Glomerular visceral epithelial cell (primary cell): ENCODE measurements around the gene TOP1.

ENCODE experiments used
- DNase-seq: peaks from one replicate; pipeline ENCODE4 v3.0.0-alpha.2; 2016; ENCODE audit errors: extremely low spot score

TOP1 gene

GRCh38 chr20:41145317-41145716 lies 116.7 kb downstream of the TOP1 start:
- DNase-seq: no peak

DNA sequence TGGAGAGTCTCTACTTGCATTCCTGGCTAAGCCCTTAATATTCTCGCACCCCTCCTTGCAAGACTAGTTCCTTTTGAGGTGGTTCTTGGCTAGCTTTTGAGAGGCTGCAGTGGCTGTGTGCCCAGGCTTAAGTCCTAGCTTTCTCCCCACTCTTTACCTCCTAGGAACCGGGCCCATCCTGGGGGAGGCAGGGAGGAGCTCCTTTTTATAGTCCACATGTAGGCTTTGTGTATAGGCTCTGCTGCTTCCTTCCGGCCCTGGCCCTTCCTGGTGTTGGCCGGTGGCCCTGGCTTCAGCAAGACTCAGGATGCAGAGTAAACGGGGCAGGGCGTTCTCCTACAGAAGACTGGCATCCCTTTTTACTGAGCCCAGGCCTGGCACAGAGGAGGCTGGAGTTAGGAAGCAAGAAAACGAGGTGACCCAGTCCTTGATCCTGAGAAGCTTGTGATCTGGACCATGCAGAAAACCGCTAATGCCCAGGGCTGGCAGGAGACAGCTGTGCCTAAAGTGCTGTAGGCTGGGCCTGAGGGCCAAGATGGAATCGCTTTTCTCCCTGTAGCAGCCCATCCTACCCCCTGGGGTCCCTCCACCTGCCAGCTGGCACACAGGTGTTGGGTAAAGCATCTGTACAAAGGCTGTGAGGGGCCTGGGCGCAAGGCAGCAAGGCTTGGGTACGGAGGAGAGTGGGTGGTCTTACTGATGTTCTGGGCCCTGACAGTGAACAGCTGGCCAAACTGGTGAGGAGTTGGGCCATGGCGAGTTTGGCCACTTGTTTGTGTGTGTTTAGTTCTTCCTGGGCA lies 117.4 kb downstream of the TOP1 start:
- no peak for DNase-seq

- no peak for DNase-seq
Observed at GRCh38 chr20:41147767-41148191, 119.2 kb downstream of the TOP1 start.

GRCh38 chr20:41148942-41149341 lies 120.3 kb downstream of the TOP1 start:
- no peak for DNase-seq

DNA sequence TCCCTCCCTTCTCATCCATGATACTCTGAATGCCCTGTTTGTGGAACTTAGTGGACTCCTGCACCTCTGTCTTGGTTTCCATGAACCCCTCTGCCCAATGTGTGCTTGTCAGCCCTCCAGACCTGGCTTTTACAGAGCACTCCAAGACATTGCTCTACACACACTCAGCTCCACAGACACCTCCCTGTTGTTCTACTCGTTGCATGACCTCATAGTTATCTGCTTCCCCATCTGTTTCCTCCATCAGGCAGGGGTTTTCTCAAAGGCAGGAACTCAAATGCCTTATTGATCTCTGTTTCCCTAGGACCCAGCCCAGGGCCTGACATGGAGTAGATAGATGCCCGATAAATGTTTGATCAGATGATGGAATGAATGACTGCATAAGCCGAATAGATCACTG lies 122.0 kb downstream of the TOP1 start:
- no peak for DNase-seq

DNA sequence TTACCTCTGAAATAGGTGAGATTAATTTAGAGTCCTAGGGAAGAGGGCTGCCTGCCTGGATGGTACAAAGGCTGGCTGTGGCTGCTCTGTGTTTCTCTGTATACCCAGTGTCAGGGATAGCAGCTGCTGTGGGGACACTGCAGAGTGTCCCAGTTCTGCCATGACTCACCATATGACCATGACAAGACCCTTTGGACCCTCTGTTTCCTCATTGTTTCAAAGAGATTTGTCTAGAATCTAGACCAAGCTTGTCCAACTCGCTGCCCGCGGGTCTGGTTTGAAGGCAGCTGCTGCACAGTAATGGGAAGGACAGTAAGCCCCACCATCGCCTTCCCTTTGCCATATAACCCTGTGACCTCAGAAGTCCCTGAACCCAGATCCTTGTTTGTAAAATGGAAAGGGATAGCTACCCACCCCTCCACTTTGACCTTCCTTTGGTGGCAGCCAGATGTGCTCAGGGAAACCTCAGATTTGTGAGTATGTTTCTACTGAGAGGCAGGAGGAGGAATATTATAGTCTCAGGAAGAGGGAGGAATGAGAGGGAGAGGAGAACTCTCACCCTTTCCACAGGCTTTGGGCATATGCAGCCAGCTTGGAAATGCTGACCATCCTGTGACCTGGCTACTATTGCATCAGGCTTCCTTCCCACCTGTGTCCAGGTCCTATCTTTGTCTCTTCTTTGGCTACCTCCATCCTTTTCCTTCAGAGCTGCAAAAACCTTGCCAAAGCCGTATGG lies 122.7 kb downstream of the TOP1 start:
- DNase-seq: no peak

GRCh38 chr20:41152108-41152757 lies 123.6 kb downstream of the TOP1 start:
- no peak for DNase-seq

GRCh38 chr20:41154436-41155176 lies 126.0 kb downstream of the TOP1 start:
- no peak for DNase-seq

DNA sequence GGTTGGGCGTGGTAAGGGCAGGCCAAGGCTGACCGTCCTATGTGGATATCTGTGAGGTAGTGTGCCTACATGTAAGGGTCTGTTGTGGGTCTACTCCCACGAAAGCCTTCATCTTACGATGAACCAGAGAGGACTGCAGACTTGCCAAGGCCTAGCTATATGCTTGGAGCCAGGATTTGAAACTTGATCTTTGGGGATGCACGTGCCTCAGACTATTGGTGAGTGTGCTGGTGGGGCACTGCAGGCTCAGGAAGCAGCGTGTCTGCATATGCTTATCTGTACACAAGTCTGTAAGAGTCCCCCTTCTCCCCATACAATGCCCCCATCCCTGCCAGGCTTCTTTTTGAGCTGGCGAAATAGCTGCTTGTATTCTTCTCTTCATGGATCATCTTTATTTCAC lies 126.6 kb downstream of the TOP1 start:
- no peak for DNase-seq

DNA sequence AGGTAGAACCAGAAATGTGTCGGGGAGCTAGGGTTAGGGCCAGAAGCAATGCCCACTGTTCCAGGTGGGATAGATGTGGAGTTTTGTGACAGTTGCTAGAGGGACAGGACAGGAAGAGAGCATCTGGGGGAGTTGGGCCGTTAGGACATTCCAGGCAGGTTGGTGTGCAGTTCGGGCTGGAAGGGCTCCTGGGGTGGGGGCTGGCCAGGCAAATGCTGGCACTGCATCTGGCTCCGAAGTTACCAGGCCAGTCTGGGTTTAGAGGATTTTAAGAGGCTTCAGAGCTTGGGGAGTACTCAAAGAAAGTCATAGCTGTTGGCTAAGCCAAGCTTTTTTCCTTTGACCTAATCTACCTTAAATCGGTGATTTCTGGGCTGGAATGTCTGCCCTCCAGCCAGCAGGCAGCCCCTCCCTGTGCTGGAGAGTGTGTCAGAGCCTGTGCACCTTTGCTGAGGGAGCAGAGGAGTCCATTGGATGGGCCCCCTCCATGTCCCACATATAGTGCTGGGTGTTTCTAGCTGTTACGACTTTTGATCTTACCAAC lies 129.5 kb downstream of the TOP1 start:
- DNase-seq: no peak

DNA sequence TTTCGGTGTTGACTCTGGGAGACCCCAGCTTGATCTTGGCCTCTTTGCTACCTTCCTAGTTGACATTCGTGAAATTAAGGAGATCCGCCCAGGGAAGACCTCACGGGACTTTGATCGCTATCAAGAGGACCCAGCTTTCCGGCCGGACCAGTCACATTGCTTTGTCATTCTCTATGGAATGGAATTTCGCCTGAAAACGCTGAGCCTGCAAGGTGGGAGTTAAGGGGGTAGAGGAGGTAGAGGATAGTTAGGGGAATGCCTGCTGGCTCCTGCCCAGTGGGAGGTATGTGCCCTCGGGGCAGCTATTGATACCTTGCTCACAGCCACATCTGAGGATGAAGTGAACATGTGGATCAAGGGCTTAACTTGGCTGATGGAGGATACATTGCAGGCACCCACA lies 130.9 kb downstream of the TOP1 start:
- DNase-seq: no peak

DNA sequence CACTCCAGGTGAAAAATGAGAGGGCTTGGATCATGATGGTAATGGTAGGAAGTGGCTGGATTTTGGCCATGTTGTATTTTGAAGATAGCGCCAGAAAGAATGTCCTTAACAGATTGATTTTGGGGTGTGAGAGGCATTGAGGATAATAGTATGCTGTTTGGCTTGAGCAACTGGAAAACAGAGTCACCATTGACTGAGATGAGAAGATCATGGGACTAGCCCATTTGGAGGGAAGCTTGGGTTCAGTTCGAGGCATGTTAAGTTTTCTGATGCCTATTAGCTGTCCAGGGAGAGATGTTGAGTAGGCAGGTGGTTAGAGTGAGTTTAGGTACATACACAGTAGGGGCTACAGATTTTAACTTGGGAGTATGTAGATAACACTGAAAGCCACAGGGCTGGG lies 132.1 kb downstream of the TOP1 start:
- DNase-seq: no peak

- DNase-seq: no peak
Observed at GRCh38 chr20:41161886-41162285, 133.3 kb downstream of the TOP1 start.

DNA sequence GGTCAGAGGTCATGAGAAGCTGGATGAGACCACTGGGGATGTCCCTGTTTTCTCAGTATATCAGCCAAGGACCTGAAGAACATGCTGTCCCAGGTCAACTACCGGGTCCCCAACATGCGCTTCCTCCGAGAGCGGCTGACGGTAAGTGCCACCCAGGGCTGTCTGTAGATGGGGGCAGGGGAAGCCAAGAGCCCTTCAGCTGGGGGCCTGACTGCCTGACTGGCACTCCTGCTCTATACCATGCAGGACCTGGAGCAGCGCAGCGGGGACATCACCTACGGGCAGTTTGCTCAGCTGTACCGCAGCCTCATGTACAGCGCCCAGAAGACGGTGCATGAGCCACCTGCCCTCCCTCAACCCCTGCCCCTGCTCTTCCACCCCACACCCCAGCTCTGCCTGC lies 133.8 kb downstream of the TOP1 start:
- DNase-seq: no peak

GRCh38 chr20:41163821-41164220 lies 135.2 kb downstream of the TOP1 start:
- DNase-seq: no peak

- no peak for DNase-seq
Observed at GRCh38 chr20:41165001-41165882, 136.6 kb downstream of the TOP1 start.

- no peak for DNase-seq
Observed at GRCh38 chr20:41166201-41167117, 137.8 kb downstream of the TOP1 start.

- no peak for DNase-seq
Observed at GRCh38 chr20:41167118-41167470, 138.5 kb downstream of the TOP1 start.

- no peak for DNase-seq
Observed at GRCh38 chr20:41167481-41168253, 139.0 kb downstream of the TOP1 start.
